Panc1 (cell line): ENCODE results near the gene FAF1.

Experiments
- CTCF ChIP-seq: fragments of 450-650 bp; IDR thresholded peaks from 2 replicates; pipeline ENCODE4 v1.5.1; 2017; ENCODE audit warnings: mild to moderate bottlenecking
- POLR2AphosphoS5 ChIP-seq: IDR thresholded peaks from 2 replicates; pipeline ENCODE4 v1.6.1; 2012; ENCODE audit warnings: mild to moderate bottlenecking, low read depth, low read length, moderate library complexity

- TF ChIP-seq POLR2AphosphoS5 (no peak), CTCF (no peak)
These were observed 137.9 kb downstream of the FAF1 start for GRCh38 chr1:50822035-50822776.
